ENCODE data around the gene CRLF2.
"Not testable (repeated sequence)": the region's sequence is repeated elsewhere in the genome, so short reads cannot be mapped to it uniquely, and the experiment has no call there.

CRLF2 gene

GRCh38 chrX:1213971-1214370 is 1.5 kb upstream of the CRLF2 start:
- no peak overlapping the region for H3K4me3 ChIP-seq (ENCODE audit: low read depth, low read length)
- no peak overlapping the region for H3K9ac ChIP-seq (ENCODE audit: low read depth, low read length)
- no peaks in the 10 kb centered on the region for H3K36me3 ChIP-seq (ENCODE audit: control insufficient read depth, insufficient read depth, low read length)
- no peaks in the 10 kb centered on the region for H3K9me3 ChIP-seq (ENCODE audit: control insufficient read depth, insufficient read depth, low read length)
- H3K27ac ChIP-seq (ENCODE audit: low read depth, low read length), result no peak overlapping the region
- no peaks in the 10 kb centered on the region for H3K4me1 ChIP-seq (ENCODE audit: control insufficient read depth, insufficient read depth, low read length)
- H3K27me3 ChIP-seq (ENCODE audit: control insufficient read depth, insufficient read depth, low read length), result no peaks in the 10 kb centered on the region

- no peaks in the 10 kb centered on the region for H3K27me3 ChIP-seq (ENCODE audit: control insufficient read depth, insufficient read depth, low read length)
- H3K4me1 ChIP-seq (ENCODE audit: control insufficient read depth, insufficient read depth, low read length), result no peaks in the 10 kb centered on the region
Observed at GRCh38 chrX:1210844-1211243, 1.6 kb downstream of the CRLF2 start.

GRCh38 chrX:1207496-1208025 is 4.9 kb downstream of the CRLF2 start:
- H3K36me3 ChIP-seq (ENCODE audit: control insufficient read depth, insufficient read depth, low read length), result no peaks in the 10 kb centered on the region
- H3K27me3 ChIP-seq (ENCODE audit: control insufficient read depth, insufficient read depth, low read length), result no peaks in the 10 kb centered on the region
- no peak overlapping the region for H3K27ac ChIP-seq (ENCODE audit: low read depth, low read length)
- H3K4me1 ChIP-seq (ENCODE audit: control insufficient read depth, insufficient read depth, low read length), result no peaks in the 10 kb centered on the region
- no peaks in the 10 kb centered on the region for H3K9me3 ChIP-seq (ENCODE audit: control insufficient read depth, insufficient read depth, low read length)
- no peak overlapping the region for H3K9ac ChIP-seq (ENCODE audit: low read depth, low read length)
- H3K4me3 ChIP-seq (ENCODE audit: low read depth, low read length), result no peak overlapping the region

More at GRCh38 chrX:1210844-1211243, 1.6 kb downstream of the CRLF2 start:
- no peak overlapping the region for H3K4me3 ChIP-seq (ENCODE audit: low read depth, low read length)
- H3K9me3 ChIP-seq (ENCODE audit: control insufficient read depth, insufficient read depth, low read length), result no peaks in the 10 kb centered on the region
- H3K27ac ChIP-seq (ENCODE audit: low read depth, low read length), result no peak overlapping the region
- H3K36me3 ChIP-seq (ENCODE audit: control insufficient read depth, insufficient read depth, low read length), result no peaks in the 10 kb centered on the region
- no peak overlapping the region for H3K9ac ChIP-seq (ENCODE audit: low read depth, low read length)

- Histone ChIP-seq H3K4me3 (ENCODE audit: low read depth, low read length) (peak overlapping the region; percentile 72), H3K27ac (ENCODE audit: low read depth, low read length) (no peak overlapping the region), H3K9ac (ENCODE audit: low read depth, low read length) (peak overlapping the region; percentile 46)
Observed at GRCh38 chrX:1205681-1206611, 6.5 kb downstream of the CRLF2 start.

GRCh38 chrX:1202251-1202650 is 10.2 kb downstream of the CRLF2 start:
- Histone ChIP-seq H3K36me3 (ENCODE audit: control insufficient read depth, insufficient read depth, low read length) (no peaks in the 10 kb centered on the region), H3K4me1 (ENCODE audit: control insufficient read depth, insufficient read depth, low read length) (no peaks in the 10 kb centered on the region), H3K9ac (ENCODE audit: low read depth, low read length) (no peak overlapping the region), H3K27ac (ENCODE audit: low read depth, low read length) (no peak overlapping the region), H3K27me3 (ENCODE audit: control insufficient read depth, insufficient read depth, low read length) (no peaks in the 10 kb centered on the region), H3K9me3 (ENCODE audit: control insufficient read depth, insufficient read depth, low read length) (peaks cover 4% of the 10 kb centered on the region), H3K4me3 (ENCODE audit: low read depth, low read length) (no peak overlapping the region)

More at GRCh38 chrX:1205681-1206611, 6.5 kb downstream of the CRLF2 start:
- Histone ChIP-seq H3K9me3 (ENCODE audit: control insufficient read depth, insufficient read depth, low read length) (no peaks in the 10 kb centered on the region), H3K27me3 (ENCODE audit: control insufficient read depth, insufficient read depth, low read length) (no peaks in the 10 kb centered on the region), H3K4me1 (ENCODE audit: control insufficient read depth, insufficient read depth, low read length) (no peaks in the 10 kb centered on the region), H3K36me3 (ENCODE audit: control insufficient read depth, insufficient read depth, low read length) (no peaks in the 10 kb centered on the region)

- Histone ChIP-seq H3K9me3 (ENCODE audit: control insufficient read depth, insufficient read depth, low read length) (peaks cover 4% of the 10 kb centered on the region), H3K27me3 (ENCODE audit: control insufficient read depth, insufficient read depth, low read length) (no peaks in the 10 kb centered on the region), H3K27ac (ENCODE audit: low read depth, low read length) (no peak overlapping the region), H3K4me1 (ENCODE audit: control insufficient read depth, insufficient read depth, low read length) (no peaks in the 10 kb centered on the region), H3K9ac (ENCODE audit: low read depth, low read length) (no peak overlapping the region), H3K36me3 (ENCODE audit: control insufficient read depth, insufficient read depth, low read length) (no peaks in the 10 kb centered on the region), H3K4me3 (ENCODE audit: low read depth, low read length) (no peak overlapping the region)
Observed at GRCh38 chrX:1196436-1196835, 16.0 kb downstream of the CRLF2 start.

- H3K27me3 ChIP-seq (ENCODE audit: control insufficient read depth, insufficient read depth, low read length); H3K4me1 ChIP-seq (ENCODE audit: control insufficient read depth, insufficient read depth, low read length); H3K27ac ChIP-seq (ENCODE audit: low read depth, low read length); H3K9ac ChIP-seq (ENCODE audit: low read depth, low read length); H3K9me3 ChIP-seq (ENCODE audit: control insufficient read depth, insufficient read depth, low read length); H3K4me3 ChIP-seq (ENCODE audit: low read depth, low read length); H3K36me3 ChIP-seq (ENCODE audit: control insufficient read depth, insufficient read depth, low read length): not testable (repeated sequence)
Observed at GRCh38 chrX:1192196-1192595, 20.3 kb downstream of the CRLF2 start.

GRCh38 chrX:1190596-1191145 is 21.8 kb downstream of the CRLF2 start:
- Histone ChIP-seq H3K4me1 (ENCODE audit: control insufficient read depth, insufficient read depth, low read length) (no peaks in the 10 kb centered on the region), H3K9me3 (ENCODE audit: control insufficient read depth, insufficient read depth, low read length) (no peaks in the 10 kb centered on the region), H3K4me3 (ENCODE audit: low read depth, low read length) (no peak overlapping the region), H3K9ac (ENCODE audit: low read depth, low read length) (no peak overlapping the region), H3K36me3 (ENCODE audit: control insufficient read depth, insufficient read depth, low read length) (no peaks in the 10 kb centered on the region), H3K27me3 (ENCODE audit: control insufficient read depth, insufficient read depth, low read length) (no peaks in the 10 kb centered on the region), H3K27ac (ENCODE audit: low read depth, low read length) (no peak overlapping the region)

- Histone ChIP-seq H3K4me1 (ENCODE audit: control insufficient read depth, insufficient read depth, low read length) (no peaks in the 10 kb centered on the region), H3K27ac (ENCODE audit: low read depth, low read length) (no peak overlapping the region), H3K4me3 (ENCODE audit: low read depth, low read length) (no peak overlapping the region), H3K9ac (ENCODE audit: low read depth, low read length) (no peak overlapping the region), H3K36me3 (ENCODE audit: control insufficient read depth, insufficient read depth, low read length) (no peaks in the 10 kb centered on the region), H3K9me3 (ENCODE audit: control insufficient read depth, insufficient read depth, low read length) (no peaks in the 10 kb centered on the region), H3K27me3 (ENCODE audit: control insufficient read depth, insufficient read depth, low read length) (no peaks in the 10 kb centered on the region)
Observed at GRCh38 chrX:1185561-1185960, 26.9 kb downstream of the CRLF2 start.

- Histone ChIP-seq H3K9ac (ENCODE audit: low read depth, low read length) (no peak overlapping the region), H3K4me3 (ENCODE audit: low read depth, low read length) (no peak overlapping the region), H3K9me3 (ENCODE audit: control insufficient read depth, insufficient read depth, low read length) (no peaks in the 10 kb centered on the region), H3K27ac (ENCODE audit: low read depth, low read length) (no peak overlapping the region), H3K4me1 (ENCODE audit: control insufficient read depth, insufficient read depth, low read length) (peaks cover 8% of the 10 kb centered on the region), H3K27me3 (ENCODE audit: control insufficient read depth, insufficient read depth, low read length) (no peaks in the 10 kb centered on the region), H3K36me3 (ENCODE audit: control insufficient read depth, insufficient read depth, low read length) (no peaks in the 10 kb centered on the region)
Observed at GRCh38 chrX:1182211-1182610, 30.2 kb downstream of the CRLF2 start.

GRCh38 chrX:1181661-1182060 is 30.8 kb downstream of the CRLF2 start:
- not testable (repeated sequence) for H3K4me1 ChIP-seq (ENCODE audit: control insufficient read depth, insufficient read depth, low read length); H3K9me3 ChIP-seq (ENCODE audit: control insufficient read depth, insufficient read depth, low read length); H3K27ac ChIP-seq (ENCODE audit: low read depth, low read length); H3K9ac ChIP-seq (ENCODE audit: low read depth, low read length); H3K36me3 ChIP-seq (ENCODE audit: control insufficient read depth, insufficient read depth, low read length); H3K27me3 ChIP-seq (ENCODE audit: control insufficient read depth, insufficient read depth, low read length); H3K4me3 ChIP-seq (ENCODE audit: low read depth, low read length)

Data from HUES48 (cell line).